CD4-positive, alpha-beta T cell (primary cell): ENCODE data around the gene SERPINI1. TPM values are rescaled to one million over a fixed set of nuclear protein-coding genes. Genes with fewer than 3 reads are reported as not detected.

Experiments
- ATAC-seq: fragments of 200-7000 bp; cut with Tn5 transposase; one replicate; pipeline ENCODE4 v1.10.0; 2022; ENCODE audit warnings: mild to moderate bottlenecking; ENCODE audit not compliant: poor library complexity
- CTCF ChIA-PET: fragments of 350-600 bp; sonication (Branson Sonifier 250); formaldehyde crosslinking; loops from one replicate; lab custom pipeline; 2021; ENCODE audit warnings: antibody characterized with exemption, inconsistent platforms; lab: Charles Lee
- POLR2A ChIA-PET: fragments of 350-600 bp; sonication (Branson Sonifier 250); formaldehyde crosslinking; loops from one replicate; lab custom pipeline; 2021; ENCODE audit warnings: antibody characterized with exemption, inconsistent platforms; lab: Charles Lee
- DNase-seq, 14 experiments: peaks; one replicate each; pipeline ENCODE4 v3.0.0-alpha.2; 2013 to 2020; ENCODE audit warnings: mixed read lengths in 2 of 14
- H3K27ac ChIP-seq, 2 donors: one replicate each; pipeline versions ENCODE4 v1.5.1 to v1.7.0; 2013; ENCODE audit warnings: low read length in 2 of 2, low read depth in 1 of 2, mild to moderate bottlenecking in 1 of 2
- H3K27me3 ChIP-seq, 2 experiments: 1 replicate in 1 of 2; 2 replicates in 1 of 2; pipeline versions ENCODE4 v1.6.1 to v1.7.0; 2013; ENCODE audit warnings: low read length in 2 of 2, control low read depth in 1 of 2, mild to moderate bottlenecking in 1 of 2, moderate library complexity in 1 of 2; ENCODE audit not compliant: insufficient read depth in 2 of 2, control insufficient read depth in 1 of 2
- H3K36me3 ChIP-seq: one replicate; pipeline ENCODE4 v1.6.1; 2013; ENCODE audit warnings: low read length, control low read depth; ENCODE audit not compliant: insufficient read depth
- H3K4me1 ChIP-seq: one replicate; pipeline ENCODE4 v1.6.1; 2013; ENCODE audit warnings: low read length, control low read depth; ENCODE audit not compliant: insufficient read depth
- H3K4me3 ChIP-seq: one replicate; pipeline ENCODE4 v1.5.1; 2013; ENCODE audit warnings: mild to moderate bottlenecking, low read length, moderate library complexity
- H3K9me3 ChIP-seq, 2 experiments: 1 replicate in 1 of 2; 2 replicates in 1 of 2; pipeline versions ENCODE4 v1.6.1 to v1.7.0; 2013; ENCODE audit warnings: low read length in 2 of 2, mild to moderate bottlenecking in 2 of 2, control low read depth in 1 of 2, moderate library complexity in 1 of 2; ENCODE audit not compliant: control insufficient read depth in 1 of 2, insufficient read depth in 1 of 2
- H3K27ac Mint-ChIP-seq: one replicate; pipeline ENCODE4 v1.8.0; 2020; ENCODE audit warnings: mixed read lengths
- H3K27me3 Mint-ChIP-seq: one replicate; pipeline ENCODE4 v1.8.0; 2021; ENCODE audit warnings: mixed read lengths
- H3K36me3 Mint-ChIP-seq: one replicate; pipeline ENCODE4 v1.8.0; 2021; ENCODE audit warnings: low read depth, mixed read lengths
- H3K4me1 Mint-ChIP-seq: one replicate; pipeline ENCODE4 v1.8.0; 2021; ENCODE audit warnings: low read depth, mixed read lengths
- H3K4me3 Mint-ChIP-seq: one replicate; pipeline ENCODE4 v1.8.0; 2020; ENCODE audit warnings: mild to moderate bottlenecking, mixed read lengths
- H3K9me3 Mint-ChIP-seq: one replicate; pipeline ENCODE4 v1.8.0; 2020; ENCODE audit warnings: mixed read lengths
- intact Hi-C, 2 experiments: fragments of 100-400 bp; cut with DNase I in 1 of 2; cut with micrococcal nuclease in 1 of 2; formaldehyde crosslinking; loops; one replicate each; pipeline versions ENCODE4 v1.15.1 to v1.9.0; 2023 to 2025; cut with DNase I, micrococcal nuclease
- total RNA-seq, 174 experiments: library from RNA in 2 of 174; stranded (reverse) in 2 of 174; gene quantifications; one replicate each; pipeline ENCODE4 v1.2.3 and lab custom pipeline; 2021 to 2026
- TF ChIP-seq, protein P1 (sequence below): fragments of 200-600 bp; IDR thresholded peaks from one replicate; pipeline ENCODE4 v1.8.0; 2022; ENCODE audit warnings: antibody characterized with exemption, mild to moderate bottlenecking

The SERPINI1 gene
- total RNA-seq, 2 experiments from 2014 or later, result 0.64 to 0.66 TPM

GRCh38 chr3:167814441-167814951 is 79.0 kb downstream of the SERPINI1 start:
- CTCF ChIA-PET, result no interaction called here
- Mint-ChIP-seq H3K9me3 (no peaks in the 10 kb centered on the region), H3K27ac (no peak overlapping the region), H3K4me3 (no peak overlapping the region), H3K4me1 (no peaks in the 10 kb centered on the region), H3K27me3 (no peaks in the 10 kb centered on the region), H3K36me3 (no peaks in the 10 kb centered on the region)
- no peaks in the 10 kb centered on the region for H3K9me3 ChIP-seq
- H3K36me3 ChIP-seq, result no peaks in the 10 kb centered on the region
- no peaks in the 10 kb centered on the region for H3K4me1 ChIP-seq
- TF ChIP-seq, protein P1, sequence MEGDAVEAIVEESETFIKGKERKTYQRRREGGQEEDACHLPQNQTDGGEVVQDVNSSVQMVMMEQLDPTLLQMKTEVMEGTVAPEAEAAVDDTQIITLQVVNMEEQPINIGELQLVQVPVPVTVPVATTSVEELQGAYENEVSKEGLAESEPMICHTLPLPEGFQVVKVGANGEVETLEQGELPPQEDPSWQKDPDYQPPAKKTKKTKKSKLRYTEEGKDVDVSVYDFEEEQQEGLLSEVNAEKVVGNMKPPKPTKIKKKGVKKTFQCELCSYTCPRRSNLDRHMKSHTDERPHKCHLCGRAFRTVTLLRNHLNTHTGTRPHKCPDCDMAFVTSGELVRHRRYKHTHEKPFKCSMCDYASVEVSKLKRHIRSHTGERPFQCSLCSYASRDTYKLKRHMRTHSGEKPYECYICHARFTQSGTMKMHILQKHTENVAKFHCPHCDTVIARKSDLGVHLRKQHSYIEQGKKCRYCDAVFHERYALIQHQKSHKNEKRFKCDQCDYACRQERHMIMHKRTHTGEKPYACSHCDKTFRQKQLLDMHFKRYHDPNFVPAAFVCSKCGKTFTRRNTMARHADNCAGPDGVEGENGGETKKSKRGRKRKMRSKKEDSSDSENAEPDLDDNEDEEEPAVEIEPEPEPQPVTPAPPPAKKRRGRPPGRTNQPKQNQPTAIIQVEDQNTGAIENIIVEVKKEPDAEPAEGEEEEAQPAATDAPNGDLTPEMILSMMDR, result no peak
- no peak overlapping the region for H3K4me3 ChIP-seq
- DNase-seq, result no peak
- intact Hi-C loops, result no loop called here
- H3K27me3 ChIP-seq, result no peaks in the 10 kb centered on the region
- ATAC-seq, result no peak
- POLR2A ChIA-PET, result no interaction called here
- no peak overlapping the region for H3K27ac ChIP-seq

DNA sequence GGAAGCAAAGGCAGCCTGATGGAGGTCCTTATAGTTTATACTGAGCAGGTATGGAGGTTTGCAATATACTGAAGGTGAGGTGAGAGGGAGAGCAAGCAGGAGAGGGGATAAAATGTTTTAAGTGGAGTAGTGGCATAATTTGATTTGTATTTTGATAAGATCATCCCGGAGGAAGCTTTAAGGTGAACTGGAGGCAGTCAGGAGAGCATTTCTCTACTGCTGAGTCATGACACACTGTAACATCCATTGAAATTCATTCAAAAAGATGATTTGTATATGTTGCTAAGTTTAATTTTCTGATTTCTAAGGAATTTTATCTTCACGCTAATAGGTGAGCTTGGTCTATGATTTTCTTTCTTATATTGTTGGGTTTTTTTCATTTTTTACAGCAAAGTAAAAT is 81.4 kb downstream of the SERPINI1 start:
- TF ChIP-seq, protein P1, result no peak
- CTCF ChIA-PET, result no interaction called here
- Mint-ChIP-seq H3K9me3 (no peaks in the 10 kb centered on the region), H3K4me1 (no peaks in the 10 kb centered on the region), H3K36me3 (no peaks in the 10 kb centered on the region), H3K27ac (no peak overlapping the region), H3K4me3 (no peak overlapping the region), H3K27me3 (no peaks in the 10 kb centered on the region)
- no peaks in the 10 kb centered on the region for H3K36me3 ChIP-seq
- H3K27me3 ChIP-seq, result no peaks in the 10 kb centered on the region
- no peak overlapping the region for H3K4me3 ChIP-seq
- intact Hi-C loops, result no loop called here
- ATAC-seq (no peak), DNase-seq (no peak)
- H3K27ac ChIP-seq, result no peak overlapping the region
- POLR2A ChIA-PET, result no interaction called here
- H3K9me3 ChIP-seq, result peaks cover 0 to 4% of the 10 kb centered on the region in 2 experiments
- no peaks in the 10 kb centered on the region for H3K4me1 ChIP-seq

DNA sequence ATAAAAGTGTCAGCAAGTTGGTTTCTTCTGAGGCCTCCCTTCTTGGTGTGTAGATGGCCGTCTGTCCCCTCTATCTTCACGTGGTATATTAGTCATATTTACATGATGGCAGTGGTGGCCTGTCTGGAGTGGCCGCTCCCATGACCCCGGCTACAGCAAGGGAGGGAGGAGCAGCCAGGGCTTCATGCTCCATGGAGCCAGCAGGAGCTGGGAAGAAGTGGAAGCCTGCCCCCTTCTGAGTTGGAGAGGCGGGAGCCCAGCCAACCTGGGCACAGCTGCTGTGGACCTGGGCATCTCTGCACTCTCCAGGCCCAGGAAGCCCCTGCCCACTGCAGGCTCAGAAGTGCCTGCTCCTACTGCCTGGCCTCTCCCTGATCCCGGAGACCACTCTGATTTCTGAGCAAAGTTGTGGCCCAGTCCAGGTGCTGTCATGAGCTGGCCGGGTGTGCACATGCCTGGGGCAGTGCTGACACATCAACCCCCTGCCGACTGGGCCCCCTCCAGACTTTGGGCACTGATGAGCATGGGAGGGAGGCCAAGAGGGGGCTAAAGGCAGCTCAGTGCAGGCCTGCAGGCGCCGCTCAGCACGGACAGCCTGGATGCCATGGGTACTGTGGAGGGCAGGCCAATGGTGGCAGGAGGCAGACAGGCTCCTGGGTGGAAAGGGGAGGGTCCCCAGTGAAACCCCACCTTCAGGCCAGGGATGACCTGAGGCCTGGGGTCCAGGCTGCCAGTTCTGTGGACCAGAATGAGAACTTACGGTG is 84.8 kb downstream of the SERPINI1 start:
- no peaks in the 10 kb centered on the region for H3K27me3 ChIP-seq
- no peaks in the 10 kb centered on the region for H3K36me3 Mint-ChIP-seq
- H3K4me3 Mint-ChIP-seq, result no peak overlapping the region
- intact Hi-C loops, result no loop called here
- H3K27ac Mint-ChIP-seq, result no peak overlapping the region
- peaks cover 0 to 4% of the 10 kb centered on the region in 2 experiments for H3K9me3 ChIP-seq
- H3K9me3 Mint-ChIP-seq, result no peaks in the 10 kb centered on the region
- no peaks in the 10 kb centered on the region for H3K36me3 ChIP-seq
- H3K4me3 ChIP-seq, result no peak overlapping the region
- DNase-seq, result no peak
- TF ChIP-seq, protein P1, result no peak
- ChIA-PET CTCF (no interaction called here), POLR2A (no interaction called here)
- ATAC-seq, result no peak
- H3K27ac ChIP-seq, result no peak overlapping the region
- H3K4me1 Mint-ChIP-seq, result no peaks in the 10 kb centered on the region
- no peaks in the 10 kb centered on the region for H3K4me1 ChIP-seq
- no peaks in the 10 kb centered on the region for H3K27me3 Mint-ChIP-seq
